HepG2 (cell line): Measurements from ENCODE around the gene GNG4. TPM values are rescaled to one million over a fixed set of nuclear protein-coding genes. Genes with fewer than 3 reads are reported as not detected.
A peak's percentile ranks its signal among the peaks of the same experiment; 100 is the strongest.

Source experiments
- AGO1 ChIP-seq: fragments of 200-400 bp; formaldehyde crosslinking; IDR thresholded peaks from 2 replicates; pipeline ENCODE4 v1.6.1; 2017; ENCODE audit warnings: mild to moderate bottlenecking, low read depth, low read length, moderate library complexity; ENCODE audit not compliant: poor library complexity, severe bottlenecking
- CAMTA2 ChIP-seq: sonication (generic); formaldehyde crosslinking; IDR thresholded peaks from 2 replicates; pipeline ENCODE4 v1.4.0; 2020; ENCODE audit warnings: mild to moderate bottlenecking, missing genetic modification reagents, borderline replicate concordance
- CBFB ChIP-seq: sonication (generic); formaldehyde crosslinking; IDR thresholded peaks from 2 replicates; pipeline ENCODE4 v1.4.0; 2020; ENCODE audit warnings: missing genetic modification reagents
- DNMT3B ChIP-seq: conservative IDR thresholded peaks from 2 replicates; pipeline ENCODE4 v1.6.1; 2016; ENCODE audit warnings: missing biosample characterization, control low read depth
- GLI4 ChIP-seq: sonication (generic); formaldehyde crosslinking; IDR thresholded peaks from 2 replicates; pipeline ENCODE4 v1.5.1; 2020; ENCODE audit warnings: missing genetic modification reagents, mild to moderate bottlenecking, moderate library complexity, borderline replicate concordance
- JUND ChIP-seq: sonication (generic); formaldehyde crosslinking; IDR thresholded peaks from 2 replicates; pipeline ENCODE4 v1.8.0; 2022; ENCODE audit warnings: mild to moderate bottlenecking, missing genetic modification reagents
- NCOA5 ChIP-seq: sonication (generic); formaldehyde crosslinking; IDR thresholded peaks from 2 replicates; pipeline ENCODE4 v1.4.0; 2020; ENCODE audit warnings: missing genetic modification reagents
- PAWR ChIP-seq: sonication (generic); formaldehyde crosslinking; IDR thresholded peaks from 2 replicates; pipeline ENCODE4 v1.4.0; 2020; ENCODE audit warnings: missing genetic modification reagents, mild to moderate bottlenecking, borderline replicate concordance
- RFX3 ChIP-seq: IDR thresholded peaks from 2 replicates; pipeline ENCODE4 v1.6.1; 2016; ENCODE audit warnings: missing biosample characterization, missing genetic modification reagents
- STAT5B ChIP-seq: sonication (generic); formaldehyde crosslinking; IDR thresholded peaks from 2 replicates; pipeline ENCODE4 v1.4.0; 2020; ENCODE audit warnings: missing genetic modification reagents
- TBX3 ChIP-seq: fragments of 450-650 bp; IDR thresholded peaks from 2 replicates; pipeline ENCODE4 v1.6.1; 2017; ENCODE audit warnings: antibody characterized with exemption, mild to moderate bottlenecking, inconsistent platforms, borderline replicate concordance
- ZMAT3 ChIP-seq: sonication (generic); formaldehyde crosslinking; conservative IDR thresholded peaks from 2 replicates; pipeline ENCODE4 v1.7.0; 2021; ENCODE audit warnings: missing genetic modification reagents
- ZNF124 ChIP-seq: sonication (generic); formaldehyde crosslinking; IDR thresholded peaks from 2 replicates; pipeline ENCODE4 v1.4.0; 2020; ENCODE audit warnings: missing genetic modification reagents
- ZNF232 ChIP-seq: sonication (generic); formaldehyde crosslinking; IDR thresholded peaks from 2 replicates; pipeline ENCODE4 v1.4.0; 2020; ENCODE audit warnings: missing genetic modification reagents, borderline replicate concordance
- ZNF33B ChIP-seq: sonication (generic); formaldehyde crosslinking; IDR thresholded peaks from 2 replicates; pipeline ENCODE4 v1.5.1; 2020; ENCODE audit warnings: mild to moderate bottlenecking, missing genetic modification reagents
- ZNF7 ChIP-seq: IDR thresholded peaks from 2 replicates; pipeline ENCODE4 v1.6.1; 2016; ENCODE audit warnings: missing biosample characterization, missing genetic modification reagents
- ZNF713 ChIP-seq: sonication (generic); formaldehyde crosslinking; IDR thresholded peaks from 2 replicates; pipeline ENCODE4 v1.4.0; 2020; ENCODE audit warnings: mild to moderate bottlenecking, missing genetic modification reagents
- ZNF780A ChIP-seq: sonication (generic); formaldehyde crosslinking; IDR thresholded peaks from 2 replicates; pipeline ENCODE4 v1.8.0; 2022; ENCODE audit warnings: mild to moderate bottlenecking, missing genetic modification reagents, moderate library complexity
- polyA plus RNA-seq, 8 experiments: library from polyadenylated mRNA; depleted of rRNA in 3 of 8; stranded (reverse) in 7 of 8; unstranded in 1 of 8; fragments of >200 nt; fragmentation: Illumina TruSeq in 4 of 8; extraction: Trizol in 4 of 8; gene quantifications; 2 replicates each; pipeline versions ENCODE4 v1.2.1 to v1.2.3, GENCODE V29; 2011 to 2016; ENCODE audit warnings: low read depth in 4 of 8, missing spikeins in 1 of 8, mixed read lengths in 1 of 8; ENCODE audit not compliant: insufficient read depth in 1 of 8
- total RNA-seq, 5 experiments: library from RNA; depleted of rRNA; stranded (reverse); fragments of >200 nt; fragmentation: Illumina TruSeq; extraction: Trizol; gene quantifications; 2 replicates each; pipeline ENCODE4 v1.2.3, GENCODE V29; 2016; ENCODE audit warnings: low read depth in 1 of 5
- TF ChIP-seq, protein P1 (sequence below): sonication (generic); formaldehyde crosslinking; IDR thresholded peaks from 2 replicates; pipeline ENCODE4 v1.5.0; 2020; ENCODE audit warnings: missing genetic modification reagents, mild to moderate bottlenecking, borderline replicate concordance
- TF ChIP-seq, protein P2 (sequence below): sonication (generic); formaldehyde crosslinking; IDR thresholded peaks from 2 replicates; pipeline ENCODE4 v1.8.1; 2023; ENCODE audit warnings: mild to moderate bottlenecking, missing genetic modification reagents, borderline replicate concordance
- TF ChIP-seq, protein P3 (sequence below): sonication (generic); formaldehyde crosslinking; IDR thresholded peaks from 2 replicates; pipeline ENCODE4 v1.5.0; 2020; ENCODE audit warnings: mild to moderate bottlenecking, missing genetic modification reagents, moderate library complexity
- TF ChIP-seq, protein P4 (sequence below): IDR thresholded peaks from 2 replicates; pipeline ENCODE4 v1.6.1; 2016
- TF ChIP-seq, protein P5 (sequence below): sonication (generic); formaldehyde crosslinking; IDR thresholded peaks from 2 replicates; pipeline ENCODE4 v1.9.0; 2021; ENCODE audit warnings: missing genetic modification reagents, borderline replicate concordance

Gene GNG4
- total and polyA plus RNA-seq, 2 of the 13 experiments (the other 11 are each of a cell fraction or from before 2014, with no cell fraction given) = 27.1 to 69.5 TPM

DNA sequence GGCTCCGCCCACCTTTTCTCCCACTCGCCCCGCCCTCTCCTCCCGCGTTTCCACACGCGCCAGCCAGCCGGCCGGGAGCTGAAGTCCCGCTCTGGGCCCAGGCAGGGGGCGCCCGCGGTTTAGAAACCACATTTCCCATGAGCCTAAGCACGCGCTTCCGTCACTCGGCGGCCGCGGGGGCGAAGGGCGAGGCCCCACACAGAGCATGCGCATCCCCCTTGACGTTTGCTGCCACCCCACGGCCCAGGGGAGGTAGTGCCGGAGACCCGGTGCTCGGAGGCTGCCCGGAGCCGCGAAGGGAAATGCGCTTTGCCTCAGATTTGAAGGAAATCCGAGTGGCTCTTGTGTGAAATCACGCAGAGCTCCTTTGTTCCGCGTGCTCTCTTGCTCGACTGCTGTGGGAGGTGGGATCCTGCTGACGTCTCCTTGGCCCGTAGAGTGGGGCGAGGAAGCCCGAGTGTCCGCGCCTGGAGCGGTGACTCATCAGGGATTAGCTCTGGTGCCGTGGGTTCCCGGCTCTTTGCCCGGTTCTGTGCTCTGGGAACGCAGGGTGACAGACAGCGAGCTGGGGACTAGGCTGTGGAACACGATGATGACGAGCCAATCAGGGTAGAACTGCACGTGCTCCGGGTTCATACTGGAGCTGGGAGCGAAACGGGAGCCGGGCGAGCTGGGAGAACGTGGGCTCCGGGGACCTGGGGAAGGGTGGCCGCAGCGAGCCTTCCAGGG lies 144.9 kb downstream of the GNG4 start (continued):
- no peak; the same call in 1 of the 2 replicates for TF ChIP-seq GLI4 (CRISPR knock-in tag)
- TF ChIP-seq AGO1 = no peak
- peak; percentile 55 for TF ChIP-seq ZNF124
- TF ChIP-seq ZNF780A = no peak
- TF ChIP-seq ZNF7 (CRISPR knock-in tag) = no peak
- peak; percentile 95 for TF ChIP-seq CBFB (CRISPR knock-in tag)
- TF ChIP-seq RFX3 (CRISPR knock-in tag) = no peak
- 0 out of 2 replicates have a peak, but pooled peaks have one; percentile 15 for TF ChIP-seq TBX3
- peak; percentile 53; the same call in 1 of the 2 replicates for TF ChIP-seq DNMT3B (CRISPR knock-in tag)
- TF ChIP-seq, protein P1, sequence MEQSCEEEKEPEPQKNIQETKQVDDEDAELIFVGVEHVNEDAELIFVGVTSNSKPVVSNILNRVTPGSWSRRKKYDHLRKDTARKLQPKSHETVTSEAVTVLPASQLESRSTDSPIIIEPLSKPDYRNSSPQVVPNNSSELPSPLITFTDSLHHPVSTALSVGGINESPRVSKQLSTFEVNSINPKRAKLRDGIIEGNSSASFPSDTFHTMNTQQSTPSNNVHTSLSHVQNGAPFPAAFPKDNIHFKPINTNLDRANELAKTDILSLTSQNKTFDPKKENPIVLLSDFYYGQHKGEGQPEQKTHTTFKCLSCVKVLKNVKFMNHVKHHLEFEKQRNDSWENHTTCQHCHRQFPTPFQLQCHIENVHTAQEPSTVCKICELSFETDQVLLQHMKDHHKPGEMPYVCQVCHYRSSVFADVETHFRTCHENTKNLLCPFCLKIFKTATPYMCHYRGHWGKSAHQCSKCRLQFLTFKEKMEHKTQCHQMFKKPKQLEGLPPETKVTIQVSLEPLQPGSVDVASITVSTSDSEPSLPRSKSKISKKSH (CRISPR knock-in tag) = no peak
- no peak for TF ChIP-seq ZNF713 (CRISPR knock-in tag)
- TF ChIP-seq NCOA5 (CRISPR knock-in tag) = no peak
- no peak for TF ChIP-seq STAT5B (CRISPR knock-in tag)
- TF ChIP-seq, protein P2, sequence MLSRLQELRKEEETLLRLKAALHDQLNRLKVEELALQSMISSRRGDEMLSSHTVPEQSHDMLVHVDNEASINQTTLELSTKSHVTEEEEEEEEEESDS (CRISPR knock-in tag) = no peak
- TF ChIP-seq ZNF232 (CRISPR knock-in tag) = no peak
- TF ChIP-seq, protein P3, sequence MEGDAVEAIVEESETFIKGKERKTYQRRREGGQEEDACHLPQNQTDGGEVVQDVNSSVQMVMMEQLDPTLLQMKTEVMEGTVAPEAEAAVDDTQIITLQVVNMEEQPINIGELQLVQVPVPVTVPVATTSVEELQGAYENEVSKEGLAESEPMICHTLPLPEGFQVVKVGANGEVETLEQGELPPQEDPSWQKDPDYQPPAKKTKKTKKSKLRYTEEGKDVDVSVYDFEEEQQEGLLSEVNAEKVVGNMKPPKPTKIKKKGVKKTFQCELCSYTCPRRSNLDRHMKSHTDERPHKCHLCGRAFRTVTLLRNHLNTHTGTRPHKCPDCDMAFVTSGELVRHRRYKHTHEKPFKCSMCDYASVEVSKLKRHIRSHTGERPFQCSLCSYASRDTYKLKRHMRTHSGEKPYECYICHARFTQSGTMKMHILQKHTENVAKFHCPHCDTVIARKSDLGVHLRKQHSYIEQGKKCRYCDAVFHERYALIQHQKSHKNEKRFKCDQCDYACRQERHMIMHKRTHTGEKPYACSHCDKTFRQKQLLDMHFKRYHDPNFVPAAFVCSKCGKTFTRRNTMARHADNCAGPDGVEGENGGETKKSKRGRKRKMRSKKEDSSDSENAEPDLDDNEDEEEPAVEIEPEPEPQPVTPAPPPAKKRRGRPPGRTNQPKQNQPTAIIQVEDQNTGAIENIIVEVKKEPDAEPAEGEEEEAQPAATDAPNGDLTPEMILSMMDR (CRISPR knock-in tag) = peak; percentile 98
- TF ChIP-seq ZNF33B (CRISPR knock-in tag) = peak; percentile 56; the same call in 1 of the 2 replicates
- TF ChIP-seq, protein P4, sequence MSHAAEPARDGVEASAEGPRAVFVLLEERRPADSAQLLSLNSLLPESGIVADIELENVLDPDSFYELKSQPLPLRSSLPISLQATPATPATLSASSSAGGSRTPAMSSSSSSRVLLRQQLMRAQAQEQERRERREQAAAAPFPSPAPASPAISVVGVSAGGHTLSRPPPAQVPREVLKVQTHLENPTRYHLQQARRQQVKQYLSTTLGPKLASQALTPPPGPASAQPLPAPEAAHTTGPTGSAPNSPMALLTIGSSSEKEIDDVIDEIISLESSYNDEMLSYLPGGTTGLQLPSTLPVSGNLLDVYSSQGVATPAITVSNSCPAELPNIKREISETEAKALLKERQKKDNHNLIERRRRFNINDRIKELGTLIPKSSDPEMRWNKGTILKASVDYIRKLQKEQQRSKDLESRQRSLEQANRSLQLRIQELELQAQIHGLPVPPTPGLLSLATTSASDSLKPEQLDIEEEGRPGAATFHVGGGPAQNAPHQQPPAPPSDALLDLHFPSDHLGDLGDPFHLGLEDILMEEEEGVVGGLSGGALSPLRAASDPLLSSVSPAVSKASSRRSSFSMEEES = peak; percentile 58; the same call in 1 of the 2 replicates
- TF ChIP-seq JUND (CRISPR knock-in tag) = peak; percentile 93
- TF ChIP-seq, protein P5, sequence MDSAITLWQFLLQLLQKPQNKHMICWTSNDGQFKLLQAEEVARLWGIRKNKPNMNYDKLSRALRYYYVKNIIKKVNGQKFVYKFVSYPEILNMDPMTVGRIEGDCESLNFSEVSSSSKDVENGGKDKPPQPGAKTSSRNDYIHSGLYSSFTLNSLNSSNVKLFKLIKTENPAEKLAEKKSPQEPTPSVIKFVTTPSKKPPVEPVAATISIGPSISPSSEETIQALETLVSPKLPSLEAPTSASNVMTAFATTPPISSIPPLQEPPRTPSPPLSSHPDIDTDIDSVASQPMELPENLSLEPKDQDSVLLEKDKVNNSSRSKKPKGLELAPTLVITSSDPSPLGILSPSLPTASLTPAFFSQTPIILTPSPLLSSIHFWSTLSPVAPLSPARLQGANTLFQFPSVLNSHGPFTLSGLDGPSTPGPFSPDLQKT = no peak
- TF ChIP-seq CAMTA2 = no peak; the same call in 1 of the 2 replicates
- TF ChIP-seq ZMAT3 (CRISPR knock-in tag) = peak; percentile 62
- no peak for TF ChIP-seq PAWR (CRISPR knock-in tag)
